B cell (primary cell): ENCODE results near the gene GBP4. TPM values are rescaled to one million over a fixed set of nuclear protein-coding genes. Genes with fewer than 3 reads are reported as not detected.

Experiments
- ATAC-seq: fragments of 200-7000 bp; cut with Tn5 transposase; one replicate; pipeline ENCODE4 v1.10.0; 2021; ENCODE audit warnings: low read depth, mild to moderate bottlenecking, moderate number of reproducible peaks, moderate library complexity
- CTCF ChIA-PET: fragments of 350-600 bp; sonication (Branson Sonifier 250); formaldehyde crosslinking; loops from one replicate; lab custom pipeline; 2021; ENCODE audit warnings: antibody characterized with exemption, inconsistent platforms; lab: Charles Lee
- POLR2A ChIA-PET: fragments of 350-600 bp; sonication (Branson Sonifier 250); formaldehyde crosslinking; loops from one replicate; lab custom pipeline; 2021; ENCODE audit warnings: antibody characterized with exemption; lab: Charles Lee
- DNase-seq: peaks from one replicate; pipeline ENCODE4 v3.0.0; 2013
- H2AFZ ChIP-seq: 2 replicates; pipeline ENCODE4 v1.6.1; 2012; ENCODE audit warnings: mild to moderate bottlenecking, low read depth, low read length; ENCODE audit not compliant: insufficient read depth, poor library complexity, severe bottlenecking
- H3K27ac ChIP-seq, 2 donors: 1 replicate in 1 of 2; 2 replicates in 1 of 2; pipeline ENCODE4 v1.5.1; 2012 to 2013; ENCODE audit warnings: low read length in 2 of 2, mild to moderate bottlenecking in 2 of 2, moderate library complexity in 1 of 2
- H3K27me3 ChIP-seq, 4 experiments: fragments of 200-600 bp in 1 of 4; sonication (generic) in 1 of 4; replicated peaks in 1 of 4; 1 replicate in 2 of 4; 2 replicates in 2 of 4; pipeline versions ENCODE4 v1.6.1 to v1.7.0; 2013 to 2016; ENCODE audit warnings: low read length in 3 of 4, mild to moderate bottlenecking in 2 of 4, mixed read lengths in 1 of 4, moderate library complexity in 1 of 4; ENCODE audit not compliant: insufficient read depth in 4 of 4, control insufficient read depth in 3 of 4; ENCODE audit errors: control extremely low read depth in 1 of 4
- H3K36me3 ChIP-seq, 2 experiments: replicated peaks in 1 of 2; 1 replicate in 1 of 2; 2 replicates in 1 of 2; pipeline versions ENCODE4 v1.6.1 to v1.7.1; 2013; ENCODE audit warnings: low read length in 1 of 2; ENCODE audit not compliant: insufficient read depth in 2 of 2, control insufficient read depth in 1 of 2; ENCODE audit errors: control extremely low read depth in 1 of 2, extremely low read depth in 1 of 2
- H3K4me1 ChIP-seq, 2 donors: fragments of 200-600 bp in 1 of 2; sonication (generic) in 1 of 2; 1 replicate in 1 of 2; 2 replicates in 1 of 2; pipeline versions ENCODE4 v1.5.1 to v1.6.1; 2013 to 2017; ENCODE audit warnings: low read length in 2 of 2; ENCODE audit not compliant: control insufficient read depth in 2 of 2, insufficient read depth in 2 of 2
- H3K4me2 ChIP-seq: replicated peaks from 2 replicates; pipeline ENCODE3; 2012; ENCODE audit warnings: mild to moderate bottlenecking, low read depth, low read length; ENCODE audit not compliant: poor library complexity, severe bottlenecking
- H3K4me3 ChIP-seq, 5 experiments: fragments of 200-600 bp in 1 of 5; sonication (generic) in 1 of 5; 1 replicate in 3 of 5; 2 replicates in 2 of 5; pipeline versions ENCODE4 v1.5.1 to v1.7.0; 2011 to 2016; ENCODE audit warnings: low read length in 4 of 5, mild to moderate bottlenecking in 4 of 5, low read depth in 2 of 5, control low read depth in 1 of 5, moderate library complexity in 1 of 5; ENCODE audit not compliant: insufficient read depth in 1 of 5; ENCODE audit errors: control extremely low read depth in 1 of 5, extremely low read depth in 1 of 5
- H3K79me2 ChIP-seq: fragments of 200-600 bp; sonication (generic); one replicate; pipeline ENCODE4 v1.6.0; 2016; ENCODE audit warnings: low read length; ENCODE audit not compliant: control insufficient read depth, insufficient read depth
- H3K9ac ChIP-seq: fragments of 200-600 bp; sonication (generic); 2 replicates; pipeline ENCODE4 v1.6.1; 2017; ENCODE audit warnings: mild to moderate bottlenecking, low read length, moderate library complexity
- H3K9me3 ChIP-seq, 3 donors: one replicate each; pipeline versions ENCODE4 v1.6.1 to v1.7.1; 2013; ENCODE audit warnings: low read length in 2 of 3; ENCODE audit not compliant: control insufficient read depth in 2 of 3, insufficient read depth in 1 of 3; ENCODE audit errors: control extremely low read depth in 1 of 3
- H4K20me1 ChIP-seq: 2 replicates; pipeline ENCODE4 v1.6.0; 2012; ENCODE audit warnings: mild to moderate bottlenecking, low read length; ENCODE audit not compliant: insufficient read depth, control insufficient read depth, poor library complexity, severe bottlenecking
- H3K27ac Mint-ChIP-seq: one replicate; pipeline ENCODE4 v1.8.0; 2021; ENCODE audit warnings: mixed read lengths
- H3K27me3 Mint-ChIP-seq: one replicate; pipeline ENCODE4 v1.8.0; 2021; ENCODE audit warnings: mixed read lengths
- H3K4me1 Mint-ChIP-seq: one replicate; pipeline ENCODE4 v1.8.0; 2021; ENCODE audit warnings: mixed read lengths
- H3K4me3 Mint-ChIP-seq: one replicate; pipeline ENCODE4 v1.8.0; 2021; ENCODE audit warnings: mixed read lengths
- H3K9me3 Mint-ChIP-seq: one replicate; pipeline ENCODE4 v1.8.0; 2022; ENCODE audit warnings: mixed read lengths; ENCODE audit not compliant: insufficient read depth
- CTCF ChIP-seq: fragments of 200-600 bp; IDR thresholded peaks from one replicate; pipeline ENCODE4 v1.8.0; 2022; ENCODE audit warnings: antibody characterized with exemption, mild to moderate bottlenecking
- EZH2 ChIP-seq: IDR thresholded peaks from 2 replicates; pipeline ENCODE4 v1.6.1; 2012; ENCODE audit warnings: borderline replicate concordance, low read depth, mild to moderate bottlenecking, moderate library complexity, low read length; ENCODE audit not compliant: insufficient read depth, poor library complexity, severe bottlenecking
- WGBS: methylation state at CpG from one replicate; pipeline ENCODE4 v1.1.5; 2013; ENCODE audit warnings: missing lambda C conversion rate; ENCODE audit not compliant: insufficient coverage; 5-methylcytosine and 5-hydroxymethylcytosine counted together
- intact Hi-C: fragments of 100-400 bp; cut with micrococcal nuclease; formaldehyde crosslinking; loops from one replicate; pipeline ENCODE4 v1.10.0; 2022
- polyA plus RNA-seq: library from polyadenylated mRNA; depleted of rRNA; stranded (reverse); fragments of >200 nt; gene quantifications from 2 replicates; pipeline ENCODE4 v1.2.3, GENCODE V29; 2012
- total RNA-seq, 2 donors: library from RNA; stranded (reverse); fragments of 120-200 nt in 1 of 2; gene quantifications; 1 replicate in 1 of 2; 2 replicates in 1 of 2; pipeline versions ENCODE4 v1.2.3 to v1.2.4, GENCODE V29; 2013 to 2022

The GBP4 gene
- total and polyA plus RNA-seq, 2 donors (not counting 1 experiment from before 2014, with no cell fraction given): 12.4 to 43.9 TPM

DNA sequence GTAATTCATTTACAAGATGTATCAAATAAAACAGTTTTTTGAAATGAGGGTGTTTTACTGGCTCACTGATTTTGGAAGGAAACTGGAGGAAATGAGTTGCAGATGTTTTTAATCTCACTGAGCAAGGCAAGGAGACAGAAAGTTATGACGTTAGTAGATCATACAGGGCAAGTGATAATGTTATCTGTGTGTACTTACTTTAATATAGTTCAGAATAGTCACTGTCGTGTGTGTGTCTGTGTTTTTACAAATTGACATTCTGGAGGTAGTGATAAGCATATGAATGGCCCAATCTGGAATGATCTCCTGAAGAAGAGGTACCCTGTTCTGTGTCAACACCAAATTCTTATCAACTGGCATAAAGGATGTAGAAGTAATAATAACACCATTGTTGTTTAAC, 1.9 kb upstream of the GBP4 start:
- no peaks in the 10 kb centered on the region for H3K27me3 Mint-ChIP-seq
- no CpG with 5 or more reads among the region's 2 CpGs for WGBS
- Histone ChIP-seq H3K36me3 (no peaks in the 10 kb centered on the region), H2AFZ (no peak overlapping the region), H3K4me2 (peak overlapping the region; percentile 79), H3K27me3 (no peaks in the 10 kb centered on the region), H3K79me2 (peaks cover 22% of the 10 kb centered on the region), H3K4me1 (peaks cover 29 to 34% of the 10 kb centered on the region in 2 donors), H4K20me1 (no peaks in the 10 kb centered on the region), H3K4me3 (peak overlapping the region in 1 of 5 experiments; percentile 82), H3K9ac (peak overlapping the region; percentile 83), H3K27ac (peak overlapping the region; percentile 63 to 85), H3K9me3 (peaks cover 4 to 15% (median 10%) of the 10 kb centered on the region in 3 donors)
- peak; percentile 58 for ATAC-seq
- CTCF ChIA-PET: no interaction called here
- intact Hi-C loops: loop anchor here (2.0 kb wide), 2 partner anchors 74 to 158 kb away; partner anchors contain the start of gene GBP2
- H3K9me3 Mint-ChIP-seq: peaks cover 6% of the 10 kb centered on the region
- H3K4me3 Mint-ChIP-seq: peak overlapping the region; percentile 79
- TF ChIP-seq EZH2: no peak
- TF ChIP-seq CTCF: no peak
- peak overlapping the region; percentile 88 for H3K27ac Mint-ChIP-seq
- peaks cover 41% of the 10 kb centered on the region for H3K4me1 Mint-ChIP-seq
- POLR2A ChIA-PET: no interaction called here
- peak; percentile 51 for DNase-seq

GRCh38 chr1:89199525-89200031, 836 bp upstream of the GBP4 start:
- H4K20me1 ChIP-seq: no peaks in the 10 kb centered on the region
- H3K9ac ChIP-seq: peak overlapping the region; percentile 83
- peak overlapping the region; percentile 88 for H3K27ac Mint-ChIP-seq
- intact Hi-C loops: loop anchor here (2.0 kb wide), 3 partner anchors 73 to 159 kb away; partner anchors contain the start of genes GBP2 and GBP5
- POLR2A ChIA-PET: interaction anchor here (0.6 to 1.3 kb wide), 2 partner anchors 20 to 73 kb away, joined by 4 to 5 read pairs; no protein-coding TSS in a partner anchor
- peak overlapping the region; percentile 79 for H3K4me2 ChIP-seq
- H3K79me2 ChIP-seq: peaks cover 22% of the 10 kb centered on the region
- TF ChIP-seq CTCF: no peak
- CTCF ChIA-PET: no interaction called here
- peak overlapping the region; percentile 59 to 89 (median 83) for H3K4me3 ChIP-seq
- DNase-seq (peak; percentile 42), ATAC-seq (no peak)
- H3K27me3 Mint-ChIP-seq: no peaks in the 10 kb centered on the region
- peaks cover 6% of the 10 kb centered on the region for H3K9me3 Mint-ChIP-seq
- peaks cover 0 to 4% (median 2%) of the 10 kb centered on the region in 3 donors for H3K9me3 ChIP-seq
- H3K27ac ChIP-seq: peak overlapping the region; percentile 74 to 85
- peaks cover 34 to 37% of the 10 kb centered on the region in 2 donors for H3K4me1 ChIP-seq
- peaks cover 0 to 6% of the 10 kb centered on the region in 2 experiments for H3K36me3 ChIP-seq
- peak overlapping the region; percentile 85 for H2AFZ ChIP-seq
- peaks cover 48% of the 10 kb centered on the region for H3K4me1 Mint-ChIP-seq
- no peaks in the 10 kb centered on the region for H3K27me3 ChIP-seq
- WGBS: no CpG with 5 or more reads among the region's 1 CpG
- H3K4me3 Mint-ChIP-seq: peak overlapping the region; percentile 94
